Measurements from ENCODE around the gene FNDC3B.
A peak's percentile ranks its signal among the peaks of the same experiment; 100 is the strongest.
"Not testable (repeated sequence)": the region's sequence is repeated elsewhere in the genome, so short reads cannot be mapped to it uniquely, and the experiment has no call there.

FNDC3B gene

DNA sequence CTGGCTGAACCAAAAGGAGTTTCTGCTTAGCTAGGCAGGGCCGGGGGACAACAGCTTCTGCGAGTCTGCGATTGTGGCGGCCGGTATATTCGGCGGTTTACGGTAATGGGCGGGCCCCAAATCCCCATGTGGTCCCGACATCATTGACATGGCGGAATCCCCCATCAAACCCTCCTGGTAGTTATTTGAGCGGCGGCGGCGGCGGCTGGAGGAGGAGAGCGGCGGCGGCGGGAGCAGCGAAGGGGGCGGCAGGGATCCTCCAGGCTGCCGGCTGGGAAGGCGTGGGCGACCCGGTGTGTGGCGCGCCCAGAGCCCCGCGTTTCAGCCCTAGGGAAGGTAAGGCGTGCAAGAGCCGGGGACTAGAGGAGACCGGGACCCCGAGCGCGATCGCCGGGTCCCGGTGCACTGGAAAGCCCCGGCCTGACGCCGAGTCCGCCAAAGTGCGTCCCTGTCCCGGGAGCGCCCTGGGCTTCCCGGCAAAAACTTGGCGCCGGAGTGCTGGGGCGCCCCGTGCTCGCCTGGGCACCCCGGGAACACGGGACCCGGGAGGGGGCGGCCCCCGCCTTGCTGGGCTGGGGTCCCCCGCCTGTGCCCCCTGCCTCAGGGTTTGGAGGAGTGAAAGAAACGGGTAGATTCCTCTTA, at the start of gene FNDC3B:
Gene FNDC3B (plus strand): TSS at position 143 of the 642 bp plus-strand sequence. CDS start 72,902 bp downstream, outside the sequence.
- no peaks in the 10 kb centered on the region for H4K20me1 ChIP-seq (ENCODE audit: low read depth, low read length)
- no peaks in the 10 kb centered on the region for H3K36me3 ChIP-seq (ENCODE audit: low read length)
- H3K4me3 ChIP-seq (ENCODE audit: insufficient read depth, low read length, poor library complexity, severe bottlenecking), result peak within 1 kb of the TSS; percentile 95
- no peak within 1 kb of the TSS for H3K27ac ChIP-seq (ENCODE audit: low read depth, low read length)
- H2AFZ ChIP-seq (ENCODE audit: low read depth, low read length, severe bottlenecking), result peak within 1 kb of the TSS; percentile 100
- TF ChIP-seq EZH2phosphoT487 (conservative IDR thresholded peaks at IDR 0.05; ENCODE audit: low read length), result no peak
- TF ChIP-seq, protein P1, sequence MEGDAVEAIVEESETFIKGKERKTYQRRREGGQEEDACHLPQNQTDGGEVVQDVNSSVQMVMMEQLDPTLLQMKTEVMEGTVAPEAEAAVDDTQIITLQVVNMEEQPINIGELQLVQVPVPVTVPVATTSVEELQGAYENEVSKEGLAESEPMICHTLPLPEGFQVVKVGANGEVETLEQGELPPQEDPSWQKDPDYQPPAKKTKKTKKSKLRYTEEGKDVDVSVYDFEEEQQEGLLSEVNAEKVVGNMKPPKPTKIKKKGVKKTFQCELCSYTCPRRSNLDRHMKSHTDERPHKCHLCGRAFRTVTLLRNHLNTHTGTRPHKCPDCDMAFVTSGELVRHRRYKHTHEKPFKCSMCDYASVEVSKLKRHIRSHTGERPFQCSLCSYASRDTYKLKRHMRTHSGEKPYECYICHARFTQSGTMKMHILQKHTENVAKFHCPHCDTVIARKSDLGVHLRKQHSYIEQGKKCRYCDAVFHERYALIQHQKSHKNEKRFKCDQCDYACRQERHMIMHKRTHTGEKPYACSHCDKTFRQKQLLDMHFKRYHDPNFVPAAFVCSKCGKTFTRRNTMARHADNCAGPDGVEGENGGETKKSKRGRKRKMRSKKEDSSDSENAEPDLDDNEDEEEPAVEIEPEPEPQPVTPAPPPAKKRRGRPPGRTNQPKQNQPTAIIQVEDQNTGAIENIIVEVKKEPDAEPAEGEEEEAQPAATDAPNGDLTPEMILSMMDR (IDR thresholded peaks at IDR 0.05; ENCODE audit: insufficient read depth, low read length, poor library complexity, severe bottlenecking), result no peak
- H3K4me2 ChIP-seq (ENCODE audit: low read depth, low read length, poor library complexity, severe bottlenecking), result peak within 1 kb of the TSS; percentile 85
- no peaks in the 10 kb centered on the region for H3K9me3 ChIP-seq (ENCODE audit: insufficient read depth, low read length)
- no peaks in the 10 kb centered on the region for H3F3A ChIP-seq (ENCODE audit: insufficient read depth)
- no peaks in the 10 kb centered on the region for H3K79me2 ChIP-seq (ENCODE audit: insufficient read depth, low read length)
- H3K9me2 ChIP-seq (replicated peaks; ENCODE audit: insufficient read depth, low read length), result no peaks in the 10 kb centered on the region
- no peaks in the 10 kb centered on the region for H3K27me3 ChIP-seq (ENCODE audit: low read length)
- peak within 1 kb of the TSS; percentile 79 for H3K9ac ChIP-seq (ENCODE audit: low read length)

DNA sequence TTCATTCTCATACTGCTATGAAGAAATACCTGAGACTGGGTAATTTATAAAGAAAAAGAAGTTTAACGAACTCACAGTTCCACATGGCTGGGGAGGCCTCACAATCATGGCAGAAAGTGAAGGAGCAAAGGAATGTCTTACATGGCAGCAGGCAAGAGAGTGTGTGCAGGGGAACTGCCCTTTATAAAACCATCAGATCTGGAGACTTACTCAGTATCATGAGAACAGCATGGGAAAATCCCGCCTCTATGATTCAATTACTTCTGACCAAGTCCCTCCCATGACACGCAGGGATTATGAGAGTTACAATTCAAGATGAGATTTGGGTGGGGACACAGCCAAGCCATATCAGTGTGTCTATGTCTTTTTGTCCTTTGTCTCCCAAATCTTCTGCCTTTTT, 49.1 kb upstream of the FNDC3B start:
- H2AFZ ChIP-seq (ENCODE audit: low read depth, low read length, severe bottlenecking); H3K9me3 ChIP-seq (ENCODE audit: insufficient read depth, low read length); H4K20me1 ChIP-seq (ENCODE audit: low read depth, low read length); H3K4me2 ChIP-seq (ENCODE audit: low read depth, low read length, poor library complexity, severe bottlenecking); H3K79me2 ChIP-seq (ENCODE audit: insufficient read depth, low read length); H3K27me3 ChIP-seq (ENCODE audit: low read length); H3K27ac ChIP-seq (ENCODE audit: low read depth, low read length); H3K4me3 ChIP-seq (ENCODE audit: insufficient read depth, low read length, poor library complexity, severe bottlenecking); H3K9ac ChIP-seq (ENCODE audit: low read length); H3K9me2 ChIP-seq (replicated peaks; ENCODE audit: insufficient read depth, low read length); H3K36me3 ChIP-seq (ENCODE audit: low read length); H3F3A ChIP-seq (ENCODE audit: insufficient read depth): not testable (repeated sequence)

DNA sequence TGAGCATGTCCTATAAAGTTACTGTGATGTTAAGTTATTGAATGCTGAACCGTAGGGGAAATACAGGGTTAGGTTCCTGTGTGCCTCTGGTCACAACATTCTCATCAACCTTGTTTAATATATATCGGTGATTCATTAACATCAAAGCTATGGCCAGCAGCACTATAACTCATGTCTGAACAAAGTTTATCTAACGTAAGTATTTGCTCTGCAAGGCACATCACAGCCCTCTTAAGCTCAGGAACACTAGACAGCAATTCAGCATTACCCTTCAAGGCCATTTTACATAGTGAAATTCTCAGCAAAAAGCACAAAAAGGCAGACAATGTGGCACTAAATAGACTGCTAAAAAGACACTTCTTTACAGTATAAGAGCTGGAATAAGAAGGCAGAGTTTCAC, 48.2 kb upstream of the FNDC3B start:
- Histone ChIP-seq H2AFZ (ENCODE audit: low read depth, low read length, severe bottlenecking) (no peak overlapping the region), H3F3A (ENCODE audit: insufficient read depth) (no peaks in the 10 kb centered on the region), H3K4me3 (ENCODE audit: insufficient read depth, low read length, poor library complexity, severe bottlenecking) (no peak overlapping the region), H3K4me2 (ENCODE audit: low read depth, low read length, poor library complexity, severe bottlenecking) (no peak overlapping the region), H4K20me1 (ENCODE audit: low read depth, low read length) (no peaks in the 10 kb centered on the region), H3K9me2 (replicated peaks; ENCODE audit: insufficient read depth, low read length) (no peaks in the 10 kb centered on the region), H3K9me3 (ENCODE audit: insufficient read depth, low read length) (no peaks in the 10 kb centered on the region), H3K36me3 (ENCODE audit: low read length) (no peaks in the 10 kb centered on the region), H3K9ac (ENCODE audit: low read length) (no peak overlapping the region), H3K27me3 (ENCODE audit: low read length) (no peaks in the 10 kb centered on the region), H3K79me2 (ENCODE audit: insufficient read depth, low read length) (no peaks in the 10 kb centered on the region), H3K27ac (ENCODE audit: low read depth, low read length) (no peak overlapping the region)
- TF ChIP-seq EZH2phosphoT487 (conservative IDR thresholded peaks at IDR 0.05; ENCODE audit: low read length), result no peak
- TF ChIP-seq, protein P1 (IDR thresholded peaks at IDR 0.05; ENCODE audit: insufficient read depth, low read length, poor library complexity, severe bottlenecking), result no peak

DNA sequence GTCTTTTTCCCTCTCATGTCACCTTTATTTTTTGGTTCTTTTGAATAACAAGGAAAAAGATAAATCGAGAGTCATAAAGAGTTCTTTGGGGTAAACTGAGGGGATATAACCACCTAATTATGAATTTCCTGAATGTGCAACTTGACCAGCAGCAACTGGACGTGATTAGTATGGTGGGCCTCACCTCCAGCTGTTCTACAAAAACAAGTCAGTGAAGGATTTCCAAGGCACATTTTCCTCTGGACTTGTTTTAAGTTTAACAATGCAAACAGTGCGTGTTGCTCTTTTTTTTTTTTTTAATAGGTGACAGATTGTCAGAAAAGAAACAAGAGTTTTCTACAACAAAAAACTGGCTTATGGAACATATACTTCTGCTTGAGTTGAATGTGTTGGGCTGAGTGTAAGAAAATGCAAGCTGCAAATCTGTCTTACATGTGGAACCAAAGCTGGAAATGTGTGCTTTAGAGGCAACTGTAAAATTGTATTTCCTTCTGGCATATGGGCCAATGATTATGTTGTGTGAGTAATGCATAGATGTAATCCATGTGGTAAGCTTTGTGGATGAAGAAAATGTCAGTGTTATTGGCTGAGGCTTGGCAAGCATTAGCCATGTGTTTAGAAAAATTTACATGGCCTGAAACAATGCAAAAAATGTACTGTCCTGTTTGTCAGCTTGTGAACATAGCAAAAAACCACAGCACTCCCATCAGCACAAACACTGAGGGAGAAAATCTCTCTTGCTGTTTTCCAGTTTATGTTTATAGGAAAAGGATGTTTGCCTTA, 44.5 kb upstream of the FNDC3B start:
- H3K36me3 ChIP-seq (ENCODE audit: low read length), result no peaks in the 10 kb centered on the region
- no peak overlapping the region for H3K9ac ChIP-seq (ENCODE audit: low read length)
- no peaks in the 10 kb centered on the region for H3K9me2 ChIP-seq (replicated peaks; ENCODE audit: insufficient read depth, low read length)
- H3F3A ChIP-seq (ENCODE audit: insufficient read depth), result no peaks in the 10 kb centered on the region
- H3K4me2 ChIP-seq (ENCODE audit: low read depth, low read length, poor library complexity, severe bottlenecking), result no peak overlapping the region
- H3K27ac ChIP-seq (ENCODE audit: low read depth, low read length), result no peak overlapping the region
- H3K79me2 ChIP-seq (ENCODE audit: insufficient read depth, low read length), result no peaks in the 10 kb centered on the region
- H4K20me1 ChIP-seq (ENCODE audit: low read depth, low read length), result no peaks in the 10 kb centered on the region
- no peaks in the 10 kb centered on the region for H3K9me3 ChIP-seq (ENCODE audit: insufficient read depth, low read length)
- no peak overlapping the region for H2AFZ ChIP-seq (ENCODE audit: low read depth, low read length, severe bottlenecking)
- H3K27me3 ChIP-seq (ENCODE audit: low read length), result no peaks in the 10 kb centered on the region
- no peak for TF ChIP-seq EZH2phosphoT487 (conservative IDR thresholded peaks at IDR 0.05; ENCODE audit: low read length)
- TF ChIP-seq, protein P1 (IDR thresholded peaks at IDR 0.05; ENCODE audit: insufficient read depth, low read length, poor library complexity, severe bottlenecking), result no peak
- H3K4me3 ChIP-seq (ENCODE audit: insufficient read depth, low read length, poor library complexity, severe bottlenecking), result no peak overlapping the region

Data from SU-DHL-6 (cell line).